ENCODE data around the gene ECHS1.

DNA sequence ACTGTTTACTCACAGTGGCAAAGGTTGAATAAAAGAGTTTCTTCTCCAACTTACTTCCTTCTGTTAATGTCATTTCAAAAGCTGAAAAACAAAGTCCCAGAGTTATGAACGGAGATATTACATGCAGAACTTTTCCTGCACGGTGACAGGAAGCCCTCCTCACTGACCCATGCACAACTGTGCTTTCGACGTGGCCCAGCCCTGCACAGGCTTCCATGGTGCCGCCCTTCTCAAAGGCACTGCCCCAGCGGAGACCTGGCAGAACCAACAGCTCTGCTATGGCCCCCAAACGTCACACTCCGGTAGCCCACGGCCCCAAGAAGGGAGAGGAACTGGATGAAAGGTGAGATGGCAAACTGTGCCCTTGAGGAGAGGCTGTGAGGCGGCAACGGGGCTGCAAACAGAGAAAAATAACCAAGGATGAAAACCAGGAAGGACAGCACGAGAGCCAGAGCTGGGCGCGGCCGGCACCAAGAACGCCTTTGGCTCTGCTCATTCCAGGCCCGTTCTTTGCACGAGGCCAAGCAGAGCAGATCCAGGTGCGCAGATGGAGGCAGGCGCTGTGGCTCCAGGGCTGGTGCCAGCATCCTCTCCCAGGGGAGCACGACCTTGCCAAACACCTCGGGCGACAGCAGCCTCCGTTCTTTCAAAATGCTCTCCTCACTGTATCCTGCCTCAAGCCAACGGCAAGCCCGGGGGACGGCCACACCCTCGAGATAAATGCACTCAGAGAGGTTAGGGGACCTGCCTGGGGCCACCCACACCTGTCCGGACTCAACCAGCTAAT lies 8.3 kb downstream of the ECHS1 start:
- no peak for TF ChIP-seq POLR2A (IDR thresholded peaks at IDR 0.05; ENCODE audit: low read length)
- TF ChIP-seq, protein P1, sequence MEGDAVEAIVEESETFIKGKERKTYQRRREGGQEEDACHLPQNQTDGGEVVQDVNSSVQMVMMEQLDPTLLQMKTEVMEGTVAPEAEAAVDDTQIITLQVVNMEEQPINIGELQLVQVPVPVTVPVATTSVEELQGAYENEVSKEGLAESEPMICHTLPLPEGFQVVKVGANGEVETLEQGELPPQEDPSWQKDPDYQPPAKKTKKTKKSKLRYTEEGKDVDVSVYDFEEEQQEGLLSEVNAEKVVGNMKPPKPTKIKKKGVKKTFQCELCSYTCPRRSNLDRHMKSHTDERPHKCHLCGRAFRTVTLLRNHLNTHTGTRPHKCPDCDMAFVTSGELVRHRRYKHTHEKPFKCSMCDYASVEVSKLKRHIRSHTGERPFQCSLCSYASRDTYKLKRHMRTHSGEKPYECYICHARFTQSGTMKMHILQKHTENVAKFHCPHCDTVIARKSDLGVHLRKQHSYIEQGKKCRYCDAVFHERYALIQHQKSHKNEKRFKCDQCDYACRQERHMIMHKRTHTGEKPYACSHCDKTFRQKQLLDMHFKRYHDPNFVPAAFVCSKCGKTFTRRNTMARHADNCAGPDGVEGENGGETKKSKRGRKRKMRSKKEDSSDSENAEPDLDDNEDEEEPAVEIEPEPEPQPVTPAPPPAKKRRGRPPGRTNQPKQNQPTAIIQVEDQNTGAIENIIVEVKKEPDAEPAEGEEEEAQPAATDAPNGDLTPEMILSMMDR (IDR thresholded peaks at IDR 0.05) = no peak
- TF ChIP-seq TFCP2L1 (CRISPR knock-in tag; IDR thresholded peaks at IDR 0.05) = no peak
